HG02981 (cell line): Measurements from ENCODE around the gene FFAR3.
"Not testable (repeated sequence)": the region's sequence is repeated elsewhere in the genome, so short reads cannot be mapped to it uniquely, and the experiment has no call there.

Experiments used
- ATAC-seq: cut with Tn5 transposase; IDR thresholded peaks from one replicate; pipeline ENCODE4 v1.9.1; 2021; ENCODE audit warnings: mild to moderate bottlenecking, moderate library complexity; ENCODE audit not compliant: unreplicated experiment

Gene FFAR3

GRCh38 chr19:35373492-35373891, 15.2 kb downstream of the FFAR3 start:
- no peak for ATAC-seq

DNA sequence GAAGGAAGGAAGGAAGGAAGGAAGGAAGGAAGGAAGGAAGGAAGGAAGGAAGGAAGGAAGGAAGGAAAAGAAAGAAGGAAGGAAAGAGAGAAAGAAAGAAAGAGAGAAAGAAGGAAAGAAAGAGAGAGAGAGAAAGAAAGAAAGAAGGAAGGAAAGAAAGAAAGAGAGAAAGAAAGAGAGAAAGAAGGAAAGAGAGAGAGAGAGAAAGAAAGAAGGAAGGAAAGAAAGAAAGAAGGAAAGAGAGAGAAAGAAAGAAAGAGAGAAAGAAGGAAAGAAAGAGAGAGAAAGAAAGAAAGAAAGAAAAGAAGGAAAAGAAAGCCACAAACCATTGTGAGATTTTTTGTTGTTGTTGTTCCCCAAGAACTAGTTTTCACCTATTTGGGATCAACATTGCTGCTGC, 15.8 kb downstream of the FFAR3 start:
- ATAC-seq: not testable (repeated sequence)

DNA sequence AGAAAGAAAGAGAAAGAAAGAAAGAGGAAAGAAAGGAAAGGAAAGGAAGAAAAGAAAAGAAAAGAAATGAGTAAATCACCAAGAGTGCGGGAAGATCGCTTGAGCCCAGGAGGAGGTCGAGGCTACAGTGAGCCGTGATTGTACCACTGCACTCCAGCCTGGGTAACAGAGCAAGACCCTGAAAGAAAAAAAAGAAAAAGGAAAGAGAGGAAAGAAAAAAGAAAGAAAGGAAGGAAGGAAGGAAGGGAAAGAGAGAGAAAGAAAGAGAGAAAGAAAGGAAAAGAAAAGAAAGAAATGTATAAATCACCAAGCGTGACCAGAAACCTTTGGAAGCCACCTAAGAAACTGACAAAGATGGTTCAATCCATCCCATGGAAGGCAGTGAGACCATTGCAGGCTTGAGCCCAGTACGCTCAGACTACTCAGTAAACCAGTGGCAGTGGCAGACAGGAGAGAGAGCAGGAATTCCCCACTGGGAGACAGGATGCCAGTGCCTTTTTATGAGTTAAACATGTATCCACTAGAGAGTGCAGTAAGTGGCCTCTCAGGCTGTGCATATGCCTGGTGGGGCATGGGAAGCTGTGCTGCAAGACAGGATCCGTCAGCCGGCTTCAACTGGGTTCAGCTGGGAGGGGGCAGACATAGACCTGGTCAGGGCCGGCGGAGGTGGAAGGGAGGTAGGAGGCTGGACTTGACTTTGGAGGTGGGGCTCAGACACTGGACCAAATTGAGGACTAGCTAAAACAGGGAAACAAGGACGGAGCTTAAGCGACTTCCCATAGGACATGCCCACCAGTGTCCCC, 17.4 kb downstream of the FFAR3 start:
- ATAC-seq: no peak

- no peak for ATAC-seq
Observed at GRCh38 chr19:35377656-35378055, 19.4 kb downstream of the FFAR3 start.

GRCh38 chr19:35378356-35378755, 20.1 kb downstream of the FFAR3 start:
- ATAC-seq: no peak

GRCh38 chr19:35379545-35379944, 21.3 kb downstream of the FFAR3 start:
- not testable (repeated sequence) for ATAC-seq

DNA sequence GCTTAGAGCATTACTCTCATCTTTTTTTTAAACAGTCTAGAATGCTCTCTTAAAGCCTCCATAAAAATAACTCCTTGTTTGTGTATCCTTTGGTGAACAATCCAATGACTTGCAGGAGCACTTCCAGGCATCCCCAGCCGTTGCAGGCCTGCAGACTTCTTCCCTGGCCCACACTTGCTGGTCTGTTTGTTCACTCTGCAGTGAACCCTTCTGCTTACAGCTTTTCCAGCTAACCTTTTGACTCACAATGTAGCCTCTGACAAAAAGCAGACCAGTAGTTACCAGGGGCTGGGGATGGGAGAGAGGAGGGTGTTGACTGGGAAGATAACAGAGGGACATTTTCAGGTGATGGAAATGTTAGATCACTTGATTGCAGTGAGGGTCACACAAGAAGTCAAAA, 21.7 kb downstream of the FFAR3 start:
- ATAC-seq: no peak

DNA sequence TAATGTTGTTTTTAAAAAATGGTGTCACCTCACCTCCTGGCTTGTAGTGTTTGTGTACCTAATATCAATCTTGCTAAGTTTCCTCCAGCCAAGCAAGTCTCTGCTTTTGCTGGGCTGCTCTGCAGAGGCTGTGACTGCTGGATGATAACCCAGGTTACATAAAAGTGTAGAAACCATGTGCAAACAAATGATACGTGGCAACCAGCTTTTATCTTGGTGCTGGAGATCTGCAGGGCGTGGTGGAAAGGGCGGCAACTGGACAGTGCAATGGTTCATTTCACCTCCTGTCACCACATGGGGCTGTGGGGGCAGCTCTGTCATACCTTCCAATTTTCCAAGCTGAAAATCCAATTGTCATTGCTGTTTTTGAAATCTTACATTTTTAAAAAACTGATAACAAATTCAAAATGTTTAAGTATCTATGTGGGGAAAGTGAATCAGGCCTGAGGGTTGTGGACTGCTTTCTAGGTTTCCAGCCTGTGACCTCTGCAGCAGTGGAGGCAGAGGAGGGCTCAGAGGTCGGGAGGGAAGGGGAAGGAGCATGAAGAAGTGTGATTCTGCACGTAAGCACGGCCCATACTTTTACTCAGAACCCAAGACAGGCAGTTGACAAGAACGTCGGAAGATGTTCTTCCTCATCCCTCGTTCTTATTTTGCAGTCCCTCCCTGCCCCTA, 22.3 kb downstream of the FFAR3 start:
- ATAC-seq: no peak

- no peak for ATAC-seq
Observed at GRCh38 chr19:35381318-35381717, 23.1 kb downstream of the FFAR3 start.

DNA sequence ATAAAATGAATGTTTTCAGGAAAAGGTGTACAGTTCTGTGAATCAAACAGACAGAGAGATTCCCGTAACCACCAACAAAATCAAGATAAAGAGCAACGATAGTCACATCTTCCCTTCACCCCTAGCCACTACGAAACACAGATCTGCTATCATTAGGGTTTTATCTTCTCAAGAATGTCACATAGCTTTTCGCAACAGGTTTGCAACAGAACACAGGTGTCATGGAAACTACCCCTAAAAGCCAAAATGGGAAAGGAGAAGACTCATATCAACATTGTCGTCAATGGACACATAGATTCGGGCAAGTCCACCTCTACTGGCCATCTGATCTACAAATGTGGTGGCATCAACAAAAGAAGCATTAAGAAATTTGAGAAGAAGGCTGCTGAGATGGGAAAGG, 23.7 kb downstream of the FFAR3 start:
- no peak for ATAC-seq

DNA sequence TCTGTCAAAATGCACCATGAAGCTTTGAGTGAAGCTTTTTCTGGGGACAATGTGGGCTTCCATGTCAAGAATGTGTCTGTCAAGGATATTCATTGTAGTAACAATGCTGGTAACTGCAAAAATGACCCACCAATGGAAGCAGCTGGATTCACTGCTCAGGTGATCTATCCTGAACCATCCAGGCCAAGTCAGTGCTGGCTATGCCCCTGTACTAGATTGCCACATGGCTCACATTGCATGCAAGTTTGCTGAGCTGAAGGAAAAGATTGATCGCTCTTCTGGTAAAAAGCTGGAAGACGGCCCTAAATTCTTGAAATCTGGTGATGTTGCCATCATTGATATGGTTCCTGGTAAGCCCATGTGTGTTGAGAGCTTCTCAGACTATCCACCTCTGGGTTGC, 25.3 kb downstream of the FFAR3 start:
- no peak for ATAC-seq

DNA sequence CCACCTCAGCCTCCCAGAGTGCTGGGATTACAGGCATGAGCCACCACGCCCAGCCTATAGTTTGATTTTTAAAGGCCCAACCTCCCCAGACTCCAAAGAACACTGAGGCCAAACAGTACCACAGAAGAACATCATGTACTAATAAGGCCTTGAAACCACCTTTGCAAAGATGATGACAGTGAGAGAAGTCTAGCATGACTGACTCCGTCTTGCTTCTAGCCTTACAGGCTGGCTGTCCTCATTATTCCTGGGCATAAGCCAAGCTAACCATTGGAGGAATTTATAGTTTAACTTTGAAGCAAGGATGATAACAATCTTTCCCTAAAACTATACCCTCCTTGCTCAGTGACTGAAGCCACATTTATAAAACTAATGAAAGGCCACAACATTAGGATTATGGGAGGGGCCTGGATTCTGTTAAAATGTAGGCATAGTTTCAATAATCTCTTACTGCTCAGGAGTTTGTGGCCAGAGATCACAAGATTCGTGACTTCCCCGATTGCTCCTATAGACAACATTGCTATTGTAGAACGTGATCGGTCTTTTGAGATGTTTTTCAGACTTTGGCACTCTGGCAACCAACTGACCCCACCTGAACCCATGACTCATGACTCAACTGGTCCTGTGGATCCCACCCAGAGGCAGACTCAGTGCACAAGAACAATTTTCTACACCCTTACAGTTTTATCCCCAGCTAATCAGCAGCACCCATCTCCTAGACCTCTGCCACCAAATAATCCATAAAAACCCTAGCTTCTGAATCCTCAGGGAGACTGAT, 30.2 kb downstream of the FFAR3 start:
- ATAC-seq: no peak

GRCh38 chr19:35389192-35389861, 31.1 kb downstream of the FFAR3 start:
- ATAC-seq: no peak

- ATAC-seq: no peak
Observed at GRCh38 chr19:35392742-35393715, 34.8 kb downstream of the FFAR3 start.

DNA sequence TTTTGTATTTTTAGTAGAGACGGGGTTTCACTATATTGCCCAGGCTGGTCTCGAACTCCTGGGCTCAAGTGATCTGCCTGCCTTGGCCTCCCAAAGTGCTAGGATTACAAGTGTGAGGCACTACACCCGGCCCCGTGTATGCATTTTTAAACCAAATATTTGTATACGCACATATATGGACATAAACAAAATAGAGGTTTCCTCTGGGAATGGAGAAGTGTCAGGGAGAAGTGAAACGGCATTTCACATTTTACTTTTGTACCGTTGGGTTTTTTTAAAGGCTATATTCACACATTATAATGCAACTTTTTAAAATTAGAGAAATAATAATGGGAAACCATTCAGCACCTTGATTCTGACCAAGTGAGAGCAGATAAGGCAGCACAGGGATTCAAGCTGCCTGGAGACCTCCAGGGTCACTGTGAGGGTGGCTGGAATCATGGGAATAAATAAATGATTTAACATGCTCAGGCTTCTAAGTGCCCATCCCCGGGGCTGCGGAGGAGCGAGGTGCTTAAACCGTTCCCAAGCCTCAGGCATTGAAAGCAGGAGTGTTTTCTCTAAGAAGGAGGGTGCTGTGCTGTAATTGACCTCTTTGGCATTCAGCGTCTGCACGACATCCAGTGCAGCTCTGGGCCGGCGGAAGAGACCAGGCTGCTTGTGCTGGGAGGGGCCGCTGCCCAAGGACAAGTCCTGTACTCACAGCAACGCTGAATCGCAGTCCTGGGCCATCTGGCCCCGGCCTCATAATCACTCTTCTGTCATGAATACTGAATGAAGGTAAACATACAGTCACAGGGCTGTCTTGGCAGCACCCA, 37.3 kb downstream of the FFAR3 start:
- no peak for ATAC-seq

GRCh38 chr19:35396240-35396885, 38.1 kb downstream of the FFAR3 start:
- ATAC-seq: no peak

DNA sequence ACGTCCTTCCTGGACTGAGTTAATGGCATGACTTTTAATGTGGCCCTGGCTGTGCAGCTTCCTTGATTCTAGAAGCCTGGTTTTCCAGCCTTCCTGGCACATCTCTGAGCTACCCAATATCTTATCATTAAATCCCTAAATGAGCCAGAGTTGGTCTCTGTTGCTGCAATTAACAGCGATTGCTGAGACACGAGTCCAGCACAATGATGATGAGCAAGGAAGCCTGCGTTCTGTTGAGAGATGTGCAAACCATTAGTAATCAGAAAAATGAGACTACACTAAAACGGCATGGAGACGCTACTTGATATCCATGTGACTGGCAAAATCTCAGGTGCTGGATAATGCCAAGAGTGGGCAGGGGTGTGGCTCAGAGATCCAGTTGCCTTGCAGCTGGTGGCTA, 38.8 kb downstream of the FFAR3 start:
- no peak for ATAC-seq

DNA sequence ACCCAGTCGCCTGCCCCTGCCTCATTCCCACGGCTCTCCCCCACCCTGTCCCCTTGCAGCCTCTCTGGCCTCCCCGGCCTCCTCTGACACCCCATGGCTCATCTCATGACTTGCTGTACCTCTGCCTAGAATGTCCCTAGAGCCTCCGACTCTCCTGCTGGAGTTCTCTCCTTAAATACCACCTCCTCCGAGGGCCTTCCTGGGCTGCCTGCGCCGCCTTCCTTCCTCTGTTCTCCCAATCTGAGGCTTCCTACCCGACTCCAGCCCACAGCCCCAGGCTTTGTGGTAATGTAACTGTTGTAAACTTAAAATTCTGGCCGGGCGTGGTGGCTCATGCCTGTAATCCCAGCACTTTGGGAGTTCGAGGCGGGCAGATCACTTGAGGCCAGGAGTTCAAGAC, 40.3 kb downstream of the FFAR3 start:
- ATAC-seq: no peak

DNA sequence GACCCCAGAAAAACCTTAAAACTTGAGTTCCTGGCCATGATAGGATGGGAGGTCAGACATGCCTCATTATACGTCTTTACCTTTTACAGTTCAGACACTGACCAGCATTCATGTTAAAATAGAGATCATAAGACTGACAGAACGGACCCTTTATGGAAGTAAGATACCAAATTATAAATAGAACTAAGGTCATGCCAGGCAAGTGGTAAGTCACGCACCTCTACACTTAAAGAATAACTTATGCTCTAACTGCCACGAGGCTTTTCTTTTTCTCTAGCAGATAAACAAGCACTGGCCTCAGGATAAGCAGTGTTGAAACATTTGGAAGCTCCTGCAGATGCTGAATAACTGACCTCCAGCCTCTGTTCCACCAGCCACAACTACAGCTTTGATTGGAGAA, 41.0 kb downstream of the FFAR3 start:
- ATAC-seq: no peak
